Amniotic stem cell (primary cell): ENCODE data around the gene THSD4.

Experiments
- DNase-seq: peaks from one replicate; lab custom pipeline; 2025; lab: John Stamatoyannopoulos, UW

Gene THSD4

DNA sequence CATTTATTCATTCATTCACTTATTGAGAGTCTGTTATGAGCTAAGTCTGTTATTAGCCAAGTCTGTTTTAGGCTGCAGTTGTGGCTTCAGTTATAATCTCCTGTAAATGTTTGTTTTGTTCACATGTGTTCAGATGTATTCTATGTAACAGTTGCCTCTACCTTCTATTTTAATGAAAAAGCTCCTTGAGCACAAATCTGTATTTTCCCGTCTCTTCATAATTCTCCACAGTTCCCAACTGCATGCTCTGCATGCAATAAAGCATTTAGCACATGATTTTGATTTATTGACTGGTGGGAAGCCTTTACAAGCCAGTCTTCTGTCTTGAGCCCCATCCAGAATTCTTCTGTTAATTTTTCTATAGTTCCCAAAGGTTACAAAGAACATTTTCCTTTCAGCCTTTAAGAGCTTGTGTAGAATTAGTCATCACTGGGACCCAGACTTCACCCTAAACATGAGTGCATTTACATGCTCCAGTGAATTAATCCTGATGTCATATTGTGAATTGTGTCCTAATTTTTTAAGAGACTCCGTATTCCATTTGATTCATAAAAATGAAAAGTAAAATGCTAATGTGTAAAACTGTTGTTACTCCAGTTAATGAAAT, 572.7 kb downstream of the THSD4 start:
- no peak for DNase-seq

DNA sequence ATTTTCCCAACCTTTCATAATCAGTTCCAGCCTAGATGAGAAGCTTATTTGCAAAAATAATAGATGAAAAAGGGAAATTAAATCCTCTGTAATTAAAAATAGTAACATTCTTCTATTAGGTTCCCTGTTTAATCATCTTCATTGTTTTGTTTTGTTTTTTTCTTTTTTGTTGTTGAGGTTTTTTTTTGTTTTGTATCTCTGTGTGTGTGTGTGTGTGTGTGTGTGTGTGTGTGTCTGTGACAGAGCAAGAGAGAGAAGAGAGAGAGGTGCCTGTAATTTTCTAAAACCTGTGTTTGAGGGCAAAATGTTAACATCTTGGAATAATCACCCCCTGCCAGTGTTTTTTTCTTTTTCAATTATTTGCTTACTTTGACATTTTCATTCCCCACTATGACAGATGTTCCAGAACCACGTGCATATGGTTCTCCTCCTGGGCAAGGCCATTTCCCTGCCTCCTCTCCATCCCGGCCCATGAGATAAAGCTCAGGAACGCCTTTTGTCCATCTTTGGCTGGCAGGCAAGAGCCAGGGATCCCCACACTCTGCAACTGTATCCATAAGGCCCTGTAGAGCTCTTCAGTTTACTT, 573.3 kb downstream of the THSD4 start:
- no peak for DNase-seq

DNA sequence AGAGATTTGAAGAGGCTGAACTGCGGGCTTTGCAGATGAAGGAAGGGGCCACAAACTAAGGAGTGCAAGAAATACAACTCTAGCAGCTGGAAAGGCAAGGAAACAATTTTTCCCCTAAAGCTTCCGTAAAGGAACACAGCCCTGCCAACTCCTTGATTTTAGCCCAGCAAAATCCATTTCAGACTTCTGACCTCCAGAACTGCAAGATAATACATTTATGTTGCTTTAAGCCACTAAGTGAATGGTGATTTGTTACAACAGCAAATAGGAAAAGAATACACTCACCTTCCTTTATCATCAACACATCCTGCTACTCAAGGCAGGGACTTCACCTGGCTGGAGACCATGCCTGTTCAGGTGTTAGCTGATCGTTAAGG, 575.8 kb downstream of the THSD4 start:
- DNase-seq = no peak

DNA sequence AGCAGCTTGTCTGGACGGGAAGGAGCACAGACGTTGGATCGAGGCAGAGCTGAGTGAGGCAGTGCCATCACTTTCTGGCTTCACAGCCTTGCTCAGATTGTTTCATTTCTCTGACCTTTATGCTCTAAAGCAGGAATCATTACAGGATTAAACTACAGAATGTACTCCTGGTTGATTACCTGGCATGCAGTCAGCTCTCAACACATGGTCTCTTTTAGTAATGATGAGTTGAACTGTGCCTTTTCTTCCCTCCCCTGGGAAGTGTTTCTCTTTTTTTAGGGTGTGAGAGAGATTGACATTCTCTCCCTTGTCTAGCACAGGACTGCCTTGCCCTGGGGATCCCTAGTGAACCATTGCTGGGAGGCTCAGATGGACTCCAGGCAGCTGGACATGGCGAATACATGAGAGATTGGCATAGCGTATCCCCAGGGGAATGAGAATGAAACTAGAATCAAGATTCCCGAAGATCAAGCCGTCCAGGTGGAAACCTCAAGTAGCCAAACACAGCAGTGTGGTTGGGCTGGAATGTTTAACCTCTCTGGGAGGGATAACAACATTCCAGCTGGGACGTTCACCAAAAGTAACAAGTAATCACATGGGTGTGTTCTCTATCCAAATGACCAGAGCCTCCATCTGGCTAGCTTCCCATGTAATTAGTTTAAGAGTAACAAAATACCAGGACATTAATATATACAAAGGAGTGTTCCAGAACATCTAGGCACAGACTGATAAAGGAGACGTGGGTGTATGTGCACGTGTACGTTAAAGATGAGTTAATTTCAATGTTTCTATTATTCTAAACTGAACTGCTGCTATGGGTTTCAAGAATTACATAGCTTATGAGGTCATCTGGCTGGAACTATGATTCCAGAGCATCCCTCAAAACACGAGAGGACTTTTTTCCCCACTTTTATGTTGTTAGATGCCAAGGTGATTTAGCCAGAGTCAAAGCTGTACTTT, 576.5 kb downstream of the THSD4 start:
- no peak for DNase-seq

DNA sequence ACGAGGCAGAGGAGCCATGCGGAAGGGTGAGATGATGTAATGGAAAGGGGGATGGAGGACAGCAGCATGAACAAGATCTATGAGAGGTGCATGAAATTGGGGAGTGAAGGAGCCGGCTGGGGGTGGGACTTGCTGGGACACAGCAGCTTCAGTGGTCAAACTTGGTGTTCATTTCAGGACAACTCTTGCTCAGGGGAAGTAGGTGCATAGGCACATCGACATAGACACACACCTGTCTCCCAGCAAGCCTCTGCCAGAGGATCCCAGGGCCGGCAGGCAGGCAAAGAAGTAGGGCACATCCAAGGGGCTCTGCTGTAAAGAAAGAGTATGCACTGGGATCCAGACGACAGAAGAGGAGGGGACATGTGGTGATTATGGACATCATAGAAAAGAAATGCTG, 582.0 kb downstream of the THSD4 start:
- no peak for DNase-seq

DNA sequence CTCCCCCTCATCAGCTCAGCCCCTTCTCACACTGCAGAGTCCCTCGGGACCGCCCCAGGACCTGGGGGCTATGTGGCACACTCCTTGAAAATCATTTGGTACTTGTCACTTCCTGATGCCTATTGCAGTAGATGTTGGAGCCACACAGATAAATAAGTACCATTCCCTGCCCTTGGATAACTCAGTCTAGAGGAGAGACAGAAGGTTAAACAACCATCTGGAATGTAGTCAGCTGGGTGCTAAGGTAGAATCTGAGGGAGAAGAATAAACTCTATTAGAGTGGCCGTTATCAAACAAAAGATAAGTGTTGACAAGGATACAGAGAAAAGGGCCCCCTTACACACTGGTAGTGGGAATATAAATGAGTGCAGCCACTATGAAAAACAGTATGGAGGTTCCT, 582.8 kb downstream of the THSD4 start:
- DNase-seq = no peak

DNA sequence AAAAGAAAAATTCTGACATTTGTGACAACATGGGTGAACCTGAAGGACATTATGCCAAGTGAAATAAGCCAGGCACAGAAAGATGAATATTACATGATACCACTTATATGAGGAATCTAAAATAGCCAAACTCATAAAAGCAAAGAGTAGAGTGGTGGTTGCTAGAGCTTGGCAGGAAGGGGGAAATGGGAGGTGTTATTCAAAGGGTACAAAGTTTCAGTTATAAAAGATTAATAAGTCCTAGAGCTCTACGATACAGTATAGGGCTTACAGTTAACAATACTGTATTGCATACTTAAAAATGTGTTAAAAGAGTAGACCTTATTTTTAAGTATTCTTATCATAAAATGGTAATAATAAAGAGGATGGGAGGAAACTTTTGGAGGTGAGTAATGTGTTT, 583.5 kb downstream of the THSD4 start:
- DNase-seq = no peak

DNA sequence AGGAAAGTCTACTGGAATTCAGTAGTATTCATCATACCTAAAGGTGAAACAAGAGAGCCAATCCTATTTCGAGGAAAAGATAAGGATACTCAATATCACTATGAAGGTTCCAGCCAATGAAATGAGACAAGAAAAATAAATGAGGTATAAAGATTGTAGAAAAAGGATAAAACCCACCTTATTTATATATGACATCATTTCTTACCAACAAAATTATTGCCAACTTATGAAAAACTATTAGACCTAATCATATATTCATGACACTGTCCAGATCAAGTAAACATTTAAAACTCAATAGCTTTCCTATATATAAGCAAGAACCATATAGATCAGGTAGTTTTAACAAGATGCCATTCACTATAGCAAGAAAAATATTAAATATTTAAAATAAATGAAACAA, 584.7 kb downstream of the THSD4 start:
- no peak for DNase-seq

DNA sequence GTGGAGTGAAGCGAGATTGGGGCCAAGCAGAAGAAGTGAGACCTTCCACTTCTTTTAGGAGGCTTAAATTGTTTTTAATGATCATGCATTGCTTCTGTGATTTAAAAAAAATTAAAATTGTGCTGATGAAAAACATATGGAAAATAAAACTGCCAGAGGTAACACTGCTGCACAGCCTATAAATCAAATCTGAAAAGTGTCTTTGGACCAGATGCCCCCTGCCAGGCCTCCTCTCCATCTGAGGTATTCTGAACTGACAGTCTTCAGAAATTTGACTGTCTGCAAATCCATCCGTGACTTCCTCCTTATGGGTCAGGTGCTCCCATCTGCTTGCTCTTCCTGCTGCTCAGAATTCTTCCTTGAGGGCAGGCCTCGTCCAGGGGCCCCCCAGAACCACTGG, 586.5 kb downstream of the THSD4 start:
- DNase-seq = no peak

DNA sequence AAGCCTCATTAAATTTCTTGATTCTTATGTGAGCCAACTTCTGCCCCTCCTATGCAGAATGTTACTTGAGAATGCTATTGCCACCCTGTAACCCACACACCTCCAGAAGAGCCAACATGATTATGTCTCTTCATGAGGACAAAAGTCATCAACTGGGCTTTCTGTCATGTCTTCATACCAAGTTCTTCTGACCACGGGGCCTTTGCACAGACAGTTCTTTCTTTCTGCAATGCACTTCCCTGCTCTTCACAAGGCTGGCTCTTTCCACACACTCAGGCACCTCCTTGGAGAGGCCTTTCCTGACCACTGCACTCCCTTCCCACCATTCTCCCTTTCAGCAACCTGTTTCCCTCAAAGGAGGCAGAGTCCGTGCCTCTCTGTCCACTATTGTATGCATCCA, 587.2 kb downstream of the THSD4 start:
- DNase-seq = no peak

DNA sequence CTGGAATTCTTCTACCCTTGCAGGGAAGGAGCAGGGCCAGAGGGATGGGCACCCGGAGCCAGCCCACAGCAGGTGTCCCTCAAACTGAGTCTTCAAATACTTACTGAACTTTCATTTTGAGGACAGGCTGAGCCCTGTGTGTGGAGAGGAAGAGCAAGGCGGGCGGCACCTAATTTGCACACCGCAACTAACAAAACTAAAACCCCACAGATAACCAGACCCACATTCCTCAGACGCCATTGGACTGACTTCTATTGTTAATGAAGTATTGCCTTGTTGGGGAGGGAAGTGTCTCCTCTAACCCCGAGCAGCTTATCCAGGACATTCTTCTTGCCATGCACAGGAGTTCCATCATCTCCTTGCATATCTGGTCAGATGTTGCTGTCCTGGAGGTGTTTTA, 589.9 kb downstream of the THSD4 start:
- no peak for DNase-seq

DNA sequence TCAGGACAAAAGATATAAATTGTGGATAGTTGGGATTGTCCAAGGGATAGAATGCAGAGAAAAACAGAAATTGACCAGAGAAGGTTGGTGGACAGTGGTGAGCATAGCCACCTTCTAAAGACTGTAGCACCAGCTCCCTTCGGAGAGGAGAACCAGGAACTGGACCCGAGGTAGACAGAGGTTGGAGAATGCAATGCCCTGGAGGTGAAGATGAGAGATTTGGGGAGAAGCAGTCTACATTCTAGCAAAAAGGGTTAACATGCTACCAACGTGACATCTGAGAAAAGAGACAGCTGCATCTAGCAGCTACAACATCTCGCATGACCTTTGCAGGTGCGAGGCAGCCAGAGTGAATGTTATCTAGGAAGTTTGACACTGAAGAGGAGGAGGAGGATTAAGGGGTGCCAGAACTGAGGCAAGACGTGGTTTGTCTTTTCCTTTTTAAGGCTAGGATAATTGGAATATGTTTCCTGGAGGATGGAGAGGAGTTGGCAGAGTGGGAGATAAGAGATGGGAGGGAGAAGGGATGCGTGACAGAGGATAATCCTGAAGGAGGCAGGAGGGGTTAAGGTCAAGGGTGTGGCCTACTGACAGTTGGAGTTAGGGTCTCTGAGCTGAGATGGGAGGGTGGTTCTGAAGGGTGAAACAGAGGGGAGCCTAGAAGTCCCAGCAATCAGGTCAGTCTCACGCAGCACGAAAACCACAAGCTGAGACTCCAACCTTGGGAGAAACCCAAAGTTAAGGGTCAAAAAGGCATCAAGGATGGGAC, 591.4 kb downstream of the THSD4 start:
- no peak for DNase-seq

DNA sequence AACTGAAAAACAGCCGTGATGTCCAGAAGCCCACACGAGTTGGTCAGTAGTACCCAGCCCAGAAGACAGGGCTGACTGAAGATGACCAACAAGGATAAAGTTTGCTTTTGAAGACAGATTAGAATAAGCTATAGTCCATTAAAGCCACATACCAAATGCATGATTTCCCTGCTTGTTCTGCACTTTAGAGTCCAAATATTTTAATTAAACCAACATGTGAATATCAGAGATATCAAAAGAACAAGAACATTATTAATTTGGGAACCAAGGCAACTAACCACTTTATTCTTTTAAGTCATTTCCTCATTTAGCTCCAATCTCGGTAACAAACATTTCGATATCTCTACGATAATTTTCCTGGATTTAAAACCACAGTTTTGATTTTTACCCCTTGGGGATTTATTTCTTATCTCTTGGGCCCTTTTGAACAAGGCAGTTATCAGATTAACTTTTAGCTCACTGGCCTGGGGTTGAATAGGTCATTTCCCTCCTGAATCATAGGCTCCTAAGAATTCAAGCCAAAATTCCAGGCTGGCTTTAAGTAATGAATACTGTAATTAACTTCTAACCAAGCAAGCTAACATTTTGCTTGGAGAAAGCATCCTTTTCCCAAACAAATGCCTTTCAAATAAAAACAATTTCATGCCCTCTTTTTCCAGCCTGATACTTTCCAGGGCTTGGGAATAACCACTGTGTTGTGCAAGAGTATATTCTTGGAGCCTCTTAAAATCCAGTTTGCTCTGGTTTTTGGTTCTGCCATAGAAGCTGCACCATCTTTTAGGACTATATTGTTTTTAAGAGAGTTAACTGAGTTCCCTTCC, 592.2 kb downstream of the THSD4 start:
- no peak for DNase-seq

DNA sequence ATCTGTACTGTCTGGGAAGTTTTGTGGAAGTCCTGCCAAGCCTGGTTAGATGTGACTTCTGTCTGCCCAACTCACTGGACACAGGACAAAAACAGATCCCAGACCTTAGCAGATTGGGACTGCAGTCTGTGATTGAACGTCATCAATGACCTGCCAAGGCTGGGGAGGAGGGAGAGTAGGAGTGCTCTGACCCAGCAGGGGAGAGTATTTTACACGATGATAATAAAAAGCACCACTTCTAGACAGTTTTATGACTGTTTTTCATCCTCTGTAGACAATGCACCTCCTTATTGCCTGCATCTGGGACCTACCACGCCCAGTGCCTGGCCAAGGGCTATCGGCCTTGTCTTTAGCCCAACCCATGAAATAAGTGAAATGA, 592.8 kb downstream of the THSD4 start:
- no peak for DNase-seq

DNA sequence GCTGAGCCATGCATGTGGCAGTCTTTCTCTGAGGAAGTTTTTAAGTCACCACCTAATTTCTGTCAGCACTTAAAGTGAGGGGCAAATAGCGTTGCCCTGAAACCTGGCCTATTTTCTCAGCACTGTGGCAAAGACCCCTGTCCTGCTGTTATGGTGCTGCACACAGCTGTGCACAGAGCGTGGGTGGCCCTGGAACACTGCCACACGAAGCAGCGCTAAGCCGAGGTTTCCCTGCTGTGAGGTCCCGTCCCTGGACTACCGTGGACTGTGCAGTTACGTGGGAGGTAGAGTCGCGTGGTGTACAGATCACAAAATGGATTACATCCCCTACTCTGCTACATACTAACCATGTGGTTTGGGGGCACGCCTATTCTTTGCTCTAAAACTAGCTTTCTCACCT, 593.5 kb downstream of the THSD4 start:
- no peak for DNase-seq

DNA sequence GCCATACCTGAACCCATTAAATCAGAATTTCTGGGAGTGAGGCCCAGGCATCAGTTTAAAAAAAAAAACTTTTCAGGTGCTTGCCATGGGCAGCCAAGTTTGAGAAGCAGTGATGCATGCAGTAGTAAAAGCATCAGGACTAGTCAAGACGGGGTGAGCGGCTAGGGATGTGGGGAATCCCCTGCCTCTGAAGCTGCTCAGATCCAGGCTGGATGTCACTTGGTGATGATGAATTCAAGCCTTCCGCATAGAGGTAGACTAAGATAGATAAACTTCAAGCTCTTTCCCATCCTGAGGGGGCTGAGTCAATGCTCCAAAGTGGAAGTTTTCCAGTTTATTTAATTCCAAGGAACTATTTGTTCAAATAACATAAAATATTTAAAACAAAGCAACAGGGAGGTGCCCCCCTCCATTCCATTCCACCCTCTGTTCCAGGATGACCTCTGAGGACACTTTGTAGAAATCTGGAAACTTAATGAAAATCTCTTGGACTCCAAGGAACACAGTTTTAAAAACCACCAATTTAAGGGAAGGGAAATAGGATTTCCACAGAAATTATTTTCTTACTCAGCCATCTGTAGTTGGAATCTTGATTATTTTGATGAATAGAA, 594.6 kb downstream of the THSD4 start:
- DNase-seq = no peak

DNA sequence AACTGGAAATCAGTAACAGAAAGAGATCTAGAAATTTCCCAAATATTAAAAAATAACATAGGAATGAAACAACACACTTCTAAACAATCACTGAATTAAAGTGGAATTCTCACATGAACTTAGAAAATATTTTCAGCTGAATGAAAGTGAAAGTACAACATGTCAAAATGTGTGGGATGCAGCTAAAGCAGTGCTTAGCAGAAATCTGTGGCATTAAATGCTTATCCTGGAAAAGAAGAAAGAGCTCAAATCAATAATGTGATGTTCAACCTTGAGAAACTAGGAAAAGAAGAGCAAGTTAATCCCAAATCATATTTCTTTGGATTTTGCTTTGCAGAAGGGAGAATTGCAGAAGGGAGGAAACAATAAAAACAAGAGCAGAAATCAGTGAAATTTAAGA, 596.9 kb downstream of the THSD4 start:
- DNase-seq = no peak

DNA sequence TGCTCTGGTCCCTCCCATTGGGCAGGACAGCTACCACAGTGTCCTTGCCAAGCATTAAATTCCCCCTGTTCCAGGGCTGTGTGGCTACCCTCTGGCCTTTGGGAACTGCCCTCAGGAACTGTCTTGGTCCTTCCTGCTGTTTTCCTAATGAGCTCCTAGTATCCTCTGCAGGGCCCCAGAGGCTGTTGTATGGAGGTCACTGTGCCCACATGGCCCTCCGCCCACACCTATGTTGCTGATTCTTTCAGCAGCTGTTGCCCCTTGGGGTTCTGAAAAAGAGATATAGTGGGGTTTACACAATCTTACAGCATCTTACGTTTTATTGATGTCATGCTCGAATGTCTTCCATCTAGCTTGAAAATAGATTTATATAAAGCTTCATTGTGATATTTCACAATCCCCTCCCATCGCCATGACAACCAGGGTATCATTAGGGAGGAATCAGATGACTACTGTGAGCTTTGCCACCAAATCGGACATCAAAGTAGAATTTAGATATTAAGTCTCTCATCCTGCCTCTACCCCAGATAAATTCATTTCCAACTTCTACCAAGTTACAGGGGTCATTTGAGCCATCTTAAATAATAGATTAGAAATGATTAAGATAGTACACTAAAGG, 598.0 kb downstream of the THSD4 start:
- DNase-seq = no peak

DNA sequence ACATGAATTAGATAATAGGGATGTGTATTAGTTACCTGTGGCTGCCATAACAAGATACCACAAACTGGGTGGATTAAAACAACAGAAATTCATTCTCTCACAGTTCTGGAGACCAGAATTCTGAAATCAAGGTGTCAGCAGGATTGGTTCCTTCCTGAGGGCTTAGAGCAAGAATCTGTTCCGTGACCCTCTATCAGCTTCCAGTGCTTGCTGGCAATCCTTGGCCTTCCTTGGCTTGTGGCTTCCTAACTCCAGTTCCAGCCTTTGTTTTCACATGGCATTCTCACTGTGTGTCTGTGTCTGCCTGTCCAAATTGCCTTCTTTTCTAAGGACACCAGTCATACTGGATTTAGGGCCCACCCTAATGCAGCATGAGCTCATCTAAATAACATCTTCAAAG, 600.6 kb downstream of the THSD4 start:
- DNase-seq = no peak

DNA sequence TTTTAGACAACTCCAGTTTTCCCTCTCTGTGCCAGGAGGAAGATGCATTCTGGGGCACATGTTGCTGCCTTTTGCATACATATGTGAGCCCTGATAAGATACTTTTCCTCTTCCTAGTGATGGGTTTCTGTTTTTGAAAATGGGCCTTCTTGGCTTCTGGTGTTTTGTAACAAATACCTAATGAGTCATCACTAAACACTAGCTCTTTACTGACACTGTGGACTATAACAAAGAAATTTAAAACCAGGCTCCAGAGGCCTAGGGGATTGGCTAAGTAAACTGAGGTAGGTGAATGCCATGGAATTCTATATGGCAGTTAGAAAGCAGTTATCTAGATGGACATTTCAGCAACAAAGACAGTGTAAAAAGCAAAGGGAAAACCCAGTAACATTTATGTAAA, 601.7 kb downstream of the THSD4 start:
- no peak for DNase-seq
